Endothelial cell of umbilical vein (primary cell): ENCODE data around the gene FAM124B.

Source experiments
- EZH2 ChIP-seq: IDR thresholded peaks from 2 replicates; pipeline ENCODE4 v1.6.1; 2012; ENCODE audit warnings: borderline replicate concordance, low read depth, mild to moderate bottlenecking, moderate library complexity, low read length, inconsistent platforms; ENCODE audit not compliant: severe bottlenecking
- FOS ChIP-seq: IDR thresholded peaks from 2 replicates; pipeline ENCODE4 v1.6.1; 2011; ENCODE audit warnings: mild to moderate bottlenecking, low read length, moderate library complexity, borderline replicate concordance; ENCODE audit not compliant: insufficient read depth
- JUN ChIP-seq: IDR thresholded peaks from 2 replicates; pipeline ENCODE4 v1.6.1; 2011; ENCODE audit warnings: borderline replicate concordance, low read depth; ENCODE audit not compliant: insufficient read length, insufficient read depth
- MYC ChIP-seq: IDR thresholded peaks from one replicate; pipeline ENCODE4 v1.6.1; 2011; ENCODE audit warnings: mild to moderate bottlenecking, low read depth, low read length
- POLR2A ChIP-seq: IDR thresholded peaks from 2 replicates; pipeline ENCODE4 v1.6.1; 2012; ENCODE audit warnings: low read depth, mild to moderate bottlenecking, control low read depth, low read length
- POLR2AphosphoS5 ChIP-seq: IDR thresholded peaks from 2 replicates; pipeline ENCODE4 v1.6.1; 2012; ENCODE audit warnings: low read depth, mild to moderate bottlenecking, control low read depth, low read length, moderate library complexity; ENCODE audit not compliant: insufficient read depth
- TF ChIP-seq, protein P1 (sequence below), 2 donors: IDR thresholded peaks; 1 replicate in 1 of 2; 2 replicates in 1 of 2; pipeline ENCODE4 v1.5.1; 2011; ENCODE audit warnings: low read length in 2 of 2, mild to moderate bottlenecking in 2 of 2, moderate library complexity in 2 of 2, control low read depth in 1 of 2, inconsistent platforms in 1 of 2, low read depth in 1 of 2; ENCODE audit not compliant: insufficient read depth in 1 of 2; ENCODE audit errors: extremely low read depth in 1 of 2
- TF ChIP-seq, protein P2 (sequence below): IDR thresholded peaks from 2 replicates; pipeline ENCODE4 v1.6.1; 2011; ENCODE audit not compliant: insufficient read depth, insufficient read length

DNA sequence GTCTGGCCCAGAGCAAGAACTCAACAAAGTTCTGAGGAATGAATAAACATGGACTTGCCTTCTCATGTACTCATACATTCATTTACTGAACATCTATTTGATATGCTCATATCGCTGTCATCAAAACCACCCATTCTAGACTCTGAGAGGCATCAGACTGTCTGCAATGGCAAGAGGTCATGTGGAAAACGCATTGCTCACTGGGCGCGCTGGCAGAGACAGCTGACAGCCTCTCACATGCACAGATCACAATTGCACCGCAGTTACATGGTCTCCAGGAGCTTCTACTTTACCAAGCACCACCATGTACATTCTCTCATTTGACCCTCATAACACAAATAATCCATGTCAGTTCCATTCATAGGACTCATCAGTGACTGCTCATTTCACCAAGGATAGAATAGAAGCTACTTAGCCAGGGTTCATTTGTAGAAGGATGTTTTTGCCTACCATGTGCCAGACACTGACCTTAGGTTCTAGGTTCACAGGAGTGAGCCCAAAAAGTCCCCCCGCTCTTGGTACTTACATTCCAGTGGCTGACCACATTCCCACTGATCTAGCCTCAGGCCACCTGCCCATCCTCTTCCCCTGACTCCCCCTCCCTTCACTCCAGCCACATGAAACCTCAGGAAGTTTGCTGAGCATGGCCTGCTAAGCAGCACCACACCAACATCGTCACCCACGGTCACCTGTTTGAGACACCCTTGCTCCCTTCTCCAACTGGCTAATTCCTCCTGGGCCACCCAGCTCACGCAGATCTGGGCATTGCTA, 6.1 kb downstream of the FAM124B start:
- TF ChIP-seq POLR2A: peak; percentile 34
- TF ChIP-seq, protein P1, sequence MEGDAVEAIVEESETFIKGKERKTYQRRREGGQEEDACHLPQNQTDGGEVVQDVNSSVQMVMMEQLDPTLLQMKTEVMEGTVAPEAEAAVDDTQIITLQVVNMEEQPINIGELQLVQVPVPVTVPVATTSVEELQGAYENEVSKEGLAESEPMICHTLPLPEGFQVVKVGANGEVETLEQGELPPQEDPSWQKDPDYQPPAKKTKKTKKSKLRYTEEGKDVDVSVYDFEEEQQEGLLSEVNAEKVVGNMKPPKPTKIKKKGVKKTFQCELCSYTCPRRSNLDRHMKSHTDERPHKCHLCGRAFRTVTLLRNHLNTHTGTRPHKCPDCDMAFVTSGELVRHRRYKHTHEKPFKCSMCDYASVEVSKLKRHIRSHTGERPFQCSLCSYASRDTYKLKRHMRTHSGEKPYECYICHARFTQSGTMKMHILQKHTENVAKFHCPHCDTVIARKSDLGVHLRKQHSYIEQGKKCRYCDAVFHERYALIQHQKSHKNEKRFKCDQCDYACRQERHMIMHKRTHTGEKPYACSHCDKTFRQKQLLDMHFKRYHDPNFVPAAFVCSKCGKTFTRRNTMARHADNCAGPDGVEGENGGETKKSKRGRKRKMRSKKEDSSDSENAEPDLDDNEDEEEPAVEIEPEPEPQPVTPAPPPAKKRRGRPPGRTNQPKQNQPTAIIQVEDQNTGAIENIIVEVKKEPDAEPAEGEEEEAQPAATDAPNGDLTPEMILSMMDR (IDR thresholded peaks at IDR 0.05; ENCODE audit: extremely low read depth in 1 of 2, insufficient read depth in 1 of 2, low read depth in 1 of 2, low read length in 2 of 2): no peak
- TF ChIP-seq POLR2AphosphoS5: no peak
- no peak for TF ChIP-seq EZH2
- TF ChIP-seq, protein P2, sequence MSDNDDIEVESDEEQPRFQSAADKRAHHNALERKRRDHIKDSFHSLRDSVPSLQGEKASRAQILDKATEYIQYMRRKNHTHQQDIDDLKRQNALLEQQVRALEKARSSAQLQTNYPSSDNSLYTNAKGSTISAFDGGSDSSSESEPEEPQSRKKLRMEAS: no peak
- TF ChIP-seq JUN: no peak
- TF ChIP-seq FOS: no peak
- TF ChIP-seq MYC: no peak
